HG03378 (cell line): ENCODE measurements around the gene ATL2.
"Not testable (repeated sequence)": the region's sequence is repeated elsewhere in the genome, so short reads cannot be mapped to it uniquely, and the experiment has no call there.

Source experiments
- ATAC-seq: cut with Tn5 transposase; IDR thresholded peaks from one replicate; pipeline ENCODE4 v1.9.1; 2021; ENCODE audit warnings: mild to moderate bottlenecking, moderate library complexity; ENCODE audit not compliant: unreplicated experiment

ATL2 gene

GRCh38 chr2:38394041-38394440, 17.0 kb upstream of the ATL2 start:
- no peak for ATAC-seq

GRCh38 chr2:38390947-38391346, 13.9 kb upstream of the ATL2 start:
- no peak for ATAC-seq

- ATAC-seq: no peak
Observed at GRCh38 chr2:38387887-38388286, 10.8 kb upstream of the ATL2 start.

GRCh38 chr2:38386821-38387220, 9.7 kb upstream of the ATL2 start:
- ATAC-seq: no peak

- no peak for ATAC-seq
Observed at GRCh38 chr2:38386377-38386776, 9.3 kb upstream of the ATL2 start.

- ATAC-seq: no peak
Observed at GRCh38 chr2:38384338-38384737, 7.3 kb upstream of the ATL2 start.

- not testable (repeated sequence) for ATAC-seq
Observed at GRCh38 chr2:38383741-38384140, 6.7 kb upstream of the ATL2 start.

GRCh38 chr2:38381381-38382143, 4.5 kb upstream of the ATL2 start:
- ATAC-seq: no peak

GRCh38 chr2:38380397-38381130, 3.5 kb upstream of the ATL2 start:
- ATAC-seq: no peak

- peak; percentile 44 for ATAC-seq
Observed at GRCh38 chr2:38376346-38377049, 575 bp downstream of the ATL2 start.

GRCh38 chr2:38375696-38376345, 1.3 kb downstream of the ATL2 start:
- ATAC-seq: no peak

- ATAC-seq: no peak
Observed at GRCh38 chr2:38374984-38375383, 2.1 kb downstream of the ATL2 start.

- ATAC-seq: no peak
Observed at GRCh38 chr2:38371235-38371634, 5.8 kb downstream of the ATL2 start.

GRCh38 chr2:38370664-38371063, 6.4 kb downstream of the ATL2 start:
- no peak for ATAC-seq

GRCh38 chr2:38362232-38362631, 14.8 kb downstream of the ATL2 start:
- no peak for ATAC-seq

GRCh38 chr2:38360177-38360576, 16.9 kb downstream of the ATL2 start:
- ATAC-seq: no peak

- ATAC-seq: no peak
Observed at GRCh38 chr2:38353402-38353801, 23.7 kb downstream of the ATL2 start.

- ATAC-seq: no peak
Observed at GRCh38 chr2:38352336-38352735, 24.7 kb downstream of the ATL2 start.

GRCh38 chr2:38345323-38346038, 31.6 kb downstream of the ATL2 start:
- ATAC-seq: no peak

- ATAC-seq: no peak
Observed at GRCh38 chr2:38344813-38345212, 32.3 kb downstream of the ATL2 start.

- ATAC-seq: no peak
Observed at GRCh38 chr2:38343212-38343611, 33.9 kb downstream of the ATL2 start.
